Cardiac fibroblast (primary cell): ENCODE results near the gene FRK.
"Not testable (repeated sequence)": the region's sequence is repeated elsewhere in the genome, so short reads cannot be mapped to it uniquely, and the experiment has no call there.

ENCODE experiments used
- DNase-seq, 2 donors: peaks; one replicate each; pipeline versions ENCODE4 v3.0.0 to v3.0.0-alpha.2; 2010; ENCODE audit warnings: low read depth in 2 of 2
- H3K4me3 ChIP-seq, 2 donors: replicated peaks in 1 of 2; 1 replicate in 1 of 2; 2 replicates in 1 of 2; pipeline ENCODE4 v1.5.1; 2011; ENCODE audit warnings: low read depth in 2 of 2, low read length in 2 of 2, mild to moderate bottlenecking in 2 of 2, moderate library complexity in 1 of 2
- CTCF ChIP-seq: IDR thresholded peaks from one replicate; pipeline ENCODE4 v1.5.1; 2011; ENCODE audit warnings: low read depth, mild to moderate bottlenecking, low read length, inconsistent platforms

The FRK gene

GRCh38 chr6:116051244-116051643, 9.4 kb downstream of the FRK start:
- no peak for TF ChIP-seq CTCF
- no peak overlapping the region for H3K4me3 ChIP-seq
- DNase-seq = no peak

GRCh38 chr6:116050737-116051136, 10.0 kb downstream of the FRK start:
- no peak for DNase-seq
- H3K4me3 ChIP-seq = no peak overlapping the region
- TF ChIP-seq CTCF = no peak

GRCh38 chr6:116049321-116049720, 11.4 kb downstream of the FRK start:
- no peak for TF ChIP-seq CTCF
- DNase-seq = no peak
- no peak overlapping the region for H3K4me3 ChIP-seq

- TF ChIP-seq CTCF = no peak
- no peak overlapping the region for H3K4me3 ChIP-seq
- DNase-seq = peak in 1 of 2 donors; percentile 25
Measured at GRCh38 chr6:116047173-116047933, 13.3 kb downstream of the FRK start.

GRCh38 chr6:116046737-116047136, 14.0 kb downstream of the FRK start:
- no peak for DNase-seq
- no peak overlapping the region for H3K4me3 ChIP-seq
- no peak for TF ChIP-seq CTCF

GRCh38 chr6:116046272-116046671, 14.4 kb downstream of the FRK start:
- DNase-seq, H3K4me3 ChIP-seq: not testable (repeated sequence)

- no peak overlapping the region for H3K4me3 ChIP-seq
- TF ChIP-seq CTCF = no peak
- no peak for DNase-seq
Measured at GRCh38 chr6:116041934-116042333, 18.8 kb downstream of the FRK start.
